Measurements from ENCODE around the gene MXD3. TPM values are rescaled to one million over a fixed set of nuclear protein-coding genes. Genes with fewer than 3 reads are reported as not detected.

The MXD3 gene
- total RNA-seq, 1 donor from 2014 or later, result 6.4 TPM

DNA sequence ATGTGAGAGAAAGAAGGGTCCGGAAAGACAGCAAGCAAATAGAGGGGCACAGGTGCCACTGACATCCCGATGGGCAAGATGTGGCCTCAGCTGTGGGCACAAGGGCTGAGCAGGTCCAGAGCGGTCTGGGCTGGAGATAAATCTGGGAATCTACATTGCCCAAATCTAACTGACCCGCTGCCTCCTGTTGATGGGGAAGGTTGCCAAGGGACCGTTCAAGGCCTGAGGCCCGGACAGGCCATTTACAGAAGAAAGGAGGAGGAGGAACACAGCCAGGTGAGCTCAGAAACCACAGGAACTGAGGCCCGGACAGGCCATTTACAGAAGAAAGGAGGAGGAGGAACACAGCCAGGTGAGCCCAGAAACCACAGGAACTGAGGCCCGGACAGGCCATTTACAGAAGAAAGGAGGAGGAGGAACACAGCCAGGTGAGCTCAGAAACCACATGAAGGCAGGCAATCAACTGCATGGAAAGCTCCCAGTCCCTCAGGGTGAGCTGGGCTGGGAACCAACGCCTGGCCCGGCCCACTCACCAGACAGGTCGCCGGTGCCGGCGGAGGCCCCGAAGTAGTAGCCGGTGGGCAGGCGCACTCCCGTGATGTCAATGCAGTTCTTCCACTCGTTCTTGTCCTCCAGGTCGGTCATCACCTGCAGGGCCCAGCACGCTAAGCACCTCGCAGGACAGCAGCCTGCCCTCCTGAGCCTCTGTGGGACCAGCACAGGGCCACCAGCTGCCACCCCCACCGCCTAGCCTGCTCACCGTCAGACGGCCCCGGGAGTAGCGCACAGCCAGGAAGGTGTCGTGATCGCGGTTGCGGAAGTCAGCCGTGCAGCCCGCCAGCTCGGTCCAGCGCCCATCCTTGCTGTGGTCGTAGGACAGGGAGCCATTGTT is 25.2 kb upstream of the MXD3 start:
- H3K36me3 Mint-ChIP-seq (ENCODE audit: low read depth, unreplicated experiment), result peaks cover 60% of the 10 kb centered on the region
- no peak overlapping the region for H3K27ac Mint-ChIP-seq (ENCODE audit: unreplicated experiment)
- TF ChIP-seq, protein P1, sequence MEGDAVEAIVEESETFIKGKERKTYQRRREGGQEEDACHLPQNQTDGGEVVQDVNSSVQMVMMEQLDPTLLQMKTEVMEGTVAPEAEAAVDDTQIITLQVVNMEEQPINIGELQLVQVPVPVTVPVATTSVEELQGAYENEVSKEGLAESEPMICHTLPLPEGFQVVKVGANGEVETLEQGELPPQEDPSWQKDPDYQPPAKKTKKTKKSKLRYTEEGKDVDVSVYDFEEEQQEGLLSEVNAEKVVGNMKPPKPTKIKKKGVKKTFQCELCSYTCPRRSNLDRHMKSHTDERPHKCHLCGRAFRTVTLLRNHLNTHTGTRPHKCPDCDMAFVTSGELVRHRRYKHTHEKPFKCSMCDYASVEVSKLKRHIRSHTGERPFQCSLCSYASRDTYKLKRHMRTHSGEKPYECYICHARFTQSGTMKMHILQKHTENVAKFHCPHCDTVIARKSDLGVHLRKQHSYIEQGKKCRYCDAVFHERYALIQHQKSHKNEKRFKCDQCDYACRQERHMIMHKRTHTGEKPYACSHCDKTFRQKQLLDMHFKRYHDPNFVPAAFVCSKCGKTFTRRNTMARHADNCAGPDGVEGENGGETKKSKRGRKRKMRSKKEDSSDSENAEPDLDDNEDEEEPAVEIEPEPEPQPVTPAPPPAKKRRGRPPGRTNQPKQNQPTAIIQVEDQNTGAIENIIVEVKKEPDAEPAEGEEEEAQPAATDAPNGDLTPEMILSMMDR (IDR thresholded peaks at IDR 0.05; ENCODE audit: unreplicated experiment), result no peak
- no peaks in the 10 kb centered on the region for H3K9me3 Mint-ChIP-seq (ENCODE audit: unreplicated experiment)
- peaks cover 17% of the 10 kb centered on the region for H3K27me3 Mint-ChIP-seq (ENCODE audit: unreplicated experiment)
- peak overlapping the region; percentile 43 for H3K4me3 Mint-ChIP-seq (ENCODE audit: unreplicated experiment)
- H3K4me1 Mint-ChIP-seq (ENCODE audit: unreplicated experiment), result peaks cover 33% of the 10 kb centered on the region
- DNase-seq (ENCODE audit: low spot score), result no peak

DNA sequence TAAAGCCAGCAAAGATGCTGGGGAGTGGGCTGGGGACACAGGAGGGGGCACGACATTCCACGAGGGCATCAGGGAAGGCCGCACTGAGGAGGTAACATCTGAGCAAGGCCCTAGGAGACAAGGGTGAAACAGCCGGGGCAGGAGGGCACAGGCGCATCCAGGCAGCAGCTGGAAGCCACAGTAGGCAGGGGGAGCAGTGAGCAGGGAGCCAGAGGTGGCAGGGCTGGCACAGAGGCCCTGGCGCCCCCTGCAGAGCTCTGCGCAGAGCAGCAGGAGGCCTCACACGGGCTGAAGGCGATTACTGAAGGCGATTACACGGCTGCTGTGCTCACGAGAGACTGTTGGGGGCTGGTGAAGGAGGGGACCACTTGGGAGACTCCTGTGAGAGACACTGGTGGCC is 24.4 kb upstream of the MXD3 start:
- Mint-ChIP-seq H3K36me3 (ENCODE audit: low read depth, unreplicated experiment) (peaks cover 60% of the 10 kb centered on the region), H3K27ac (ENCODE audit: unreplicated experiment) (no peak overlapping the region), H3K4me1 (ENCODE audit: unreplicated experiment) (peaks cover 40% of the 10 kb centered on the region), H3K27me3 (ENCODE audit: unreplicated experiment) (peaks cover 17% of the 10 kb centered on the region), H3K4me3 (ENCODE audit: unreplicated experiment) (peak overlapping the region; percentile 43), H3K9me3 (ENCODE audit: unreplicated experiment) (no peaks in the 10 kb centered on the region)
- TF ChIP-seq, protein P1 (IDR thresholded peaks at IDR 0.05; ENCODE audit: unreplicated experiment), result no peak
- DNase-seq (ENCODE audit: low spot score), result peak; percentile 55

DNA sequence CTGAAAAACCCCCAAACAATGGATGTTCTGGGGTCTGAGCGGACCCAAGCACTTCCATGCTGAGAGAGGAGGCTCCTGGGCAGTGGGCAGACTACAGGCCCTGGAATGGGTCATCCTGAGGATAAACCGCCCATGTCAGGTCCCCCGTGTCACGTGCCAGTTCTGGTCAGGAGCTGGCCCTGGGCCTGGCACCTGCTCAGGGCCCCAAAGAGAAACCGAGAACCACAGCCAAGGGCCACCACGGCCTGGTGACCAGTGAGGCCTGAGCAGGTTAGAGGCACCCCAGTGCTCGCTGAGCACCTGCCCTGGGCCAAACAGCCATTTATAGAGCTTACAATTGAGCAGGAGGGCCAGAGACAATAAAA is 24.0 kb upstream of the MXD3 start:
- no peak overlapping the region for H3K27ac Mint-ChIP-seq (ENCODE audit: unreplicated experiment)
- H3K9me3 Mint-ChIP-seq (ENCODE audit: unreplicated experiment), result no peaks in the 10 kb centered on the region
- TF ChIP-seq, protein P1 (IDR thresholded peaks at IDR 0.05; ENCODE audit: unreplicated experiment), result no peak
- H3K4me1 Mint-ChIP-seq (ENCODE audit: unreplicated experiment), result peaks cover 43% of the 10 kb centered on the region
- no peak for DNase-seq (ENCODE audit: low spot score)
- H3K27me3 Mint-ChIP-seq (ENCODE audit: unreplicated experiment), result peaks cover 19% of the 10 kb centered on the region
- H3K4me3 Mint-ChIP-seq (ENCODE audit: unreplicated experiment), result no peak overlapping the region
- peaks cover 64% of the 10 kb centered on the region for H3K36me3 Mint-ChIP-seq (ENCODE audit: low read depth, unreplicated experiment)

DNA sequence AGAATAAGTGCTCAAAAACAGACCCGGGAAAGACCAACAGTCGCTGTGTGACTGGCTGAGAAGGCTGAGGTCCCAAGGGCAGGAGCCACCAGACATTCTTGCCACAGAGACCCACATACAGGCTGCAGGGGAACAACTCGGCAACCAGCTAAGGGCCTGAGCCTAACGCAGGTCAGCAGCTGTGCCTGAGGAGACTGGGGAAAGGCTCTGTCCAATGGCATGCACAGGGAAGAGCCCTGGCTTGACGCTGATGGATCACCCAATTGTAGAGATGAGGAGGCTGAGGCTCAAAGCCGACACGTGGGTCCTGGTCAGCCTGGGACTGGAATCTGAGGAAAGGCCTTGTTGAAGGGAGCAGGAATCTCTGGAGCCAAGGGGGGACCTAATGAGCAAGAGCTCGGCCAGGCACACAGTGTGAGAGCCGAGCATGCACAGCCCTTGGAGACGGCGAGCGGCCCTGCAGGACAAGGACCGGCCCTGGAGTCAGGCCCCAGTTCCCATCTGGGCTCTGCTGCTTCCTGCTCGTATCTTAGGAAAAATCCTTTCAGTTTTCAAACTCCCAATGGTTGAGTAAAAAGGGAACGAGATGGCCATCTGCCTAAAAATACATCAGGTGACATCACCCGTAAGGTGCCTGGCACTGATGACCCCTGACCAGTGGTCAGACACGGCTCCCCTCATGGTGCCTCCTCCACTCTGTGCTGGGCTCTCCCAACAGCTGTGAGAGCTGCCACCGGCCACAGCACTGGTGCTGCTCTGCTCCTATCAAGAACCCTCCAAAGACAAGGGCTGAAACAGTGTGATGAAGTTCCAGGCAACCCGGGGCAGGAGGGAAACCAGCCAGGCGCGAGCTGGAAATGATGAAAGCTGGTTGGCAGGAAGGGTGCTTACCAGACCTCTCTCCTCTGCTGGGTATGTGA is 23.3 kb upstream of the MXD3 start:
- peaks cover 21% of the 10 kb centered on the region for H3K27me3 Mint-ChIP-seq (ENCODE audit: unreplicated experiment)

More for the DNA sequence above, 23.3 kb upstream of the MXD3 start:
- TF ChIP-seq, protein P1 (IDR thresholded peaks at IDR 0.05; ENCODE audit: unreplicated experiment), result no peak
- no peak for DNase-seq (ENCODE audit: low spot score)
- Mint-ChIP-seq H3K9me3 (ENCODE audit: unreplicated experiment) (no peaks in the 10 kb centered on the region), H3K36me3 (ENCODE audit: low read depth, unreplicated experiment) (peaks cover 69% of the 10 kb centered on the region), H3K4me1 (ENCODE audit: unreplicated experiment) (peaks cover 41% of the 10 kb centered on the region), H3K27ac (ENCODE audit: unreplicated experiment) (no peak overlapping the region), H3K4me3 (ENCODE audit: unreplicated experiment) (no peak overlapping the region)

All from endothelial cell (in vitro differentiated cells).